Kidney capillary endothelial cell (primary cell): Measurements from ENCODE around the gene ATP2A3.
A peak's percentile ranks its signal among the peaks of the same experiment; 100 is the strongest.
"Not testable (repeated sequence)": the region's sequence is repeated elsewhere in the genome, so short reads cannot be mapped to it uniquely, and the experiment has no call there.

Experiments
- DNase-seq: peaks from one replicate; pipeline ENCODE4 v3.0.0-alpha.2; 2018; ENCODE audit warnings: low spot score

ATP2A3 gene

GRCh38 chr17:3954976-3955672 is 9.1 kb downstream of the ATP2A3 start:
- DNase-seq, result no peak

GRCh38 chr17:3954086-3954485 is 10.2 kb downstream of the ATP2A3 start:
- DNase-seq, result no peak

GRCh38 chr17:3953542-3953941 is 10.7 kb downstream of the ATP2A3 start:
- no peak for DNase-seq

GRCh38 chr17:3952186-3952585 is 12.1 kb downstream of the ATP2A3 start:
- no peak for DNase-seq

GRCh38 chr17:3951420-3951819 is 12.8 kb downstream of the ATP2A3 start:
- no peak for DNase-seq

- no peak for DNase-seq
These were observed 13.2 kb downstream of the ATP2A3 start for GRCh38 chr17:3951003-3951402.

GRCh38 chr17:3950584-3950983 is 13.7 kb downstream of the ATP2A3 start:
- no peak for DNase-seq

GRCh38 chr17:3949418-3949817 is 14.8 kb downstream of the ATP2A3 start:
- no peak for DNase-seq

- not testable (repeated sequence) for DNase-seq
These were observed 15.7 kb downstream of the ATP2A3 start for GRCh38 chr17:3948551-3948950.

- DNase-seq, result no peak
These were observed 16.9 kb downstream of the ATP2A3 start for GRCh38 chr17:3947318-3947810.

- no peak for DNase-seq
These were observed 17.5 kb downstream of the ATP2A3 start for GRCh38 chr17:3946711-3947235.

GRCh38 chr17:3944485-3945388 is 19.5 kb downstream of the ATP2A3 start:
- peak; percentile 63 for DNase-seq

GRCh38 chr17:3943240-3943891 is 20.9 kb downstream of the ATP2A3 start:
- no peak for DNase-seq

- DNase-seq, result no peak
These were observed 23.1 kb downstream of the ATP2A3 start for GRCh38 chr17:3940965-3941698.

GRCh38 chr17:3937359-3937758 is 26.9 kb downstream of the ATP2A3 start:
- DNase-seq, result no peak

GRCh38 chr17:3935825-3936355 is 28.3 kb downstream of the ATP2A3 start:
- no peak for DNase-seq

- peak; percentile 80 for DNase-seq
These were observed 29.1 kb downstream of the ATP2A3 start for GRCh38 chr17:3935140-3935542.

- DNase-seq, result no peak
These were observed 34.5 kb downstream of the ATP2A3 start for GRCh38 chr17:3929764-3930163.

GRCh38 chr17:3929181-3929580 is 35.1 kb downstream of the ATP2A3 start:
- no peak for DNase-seq

- no peak for DNase-seq
These were observed 35.8 kb downstream of the ATP2A3 start for GRCh38 chr17:3928406-3928805.

GRCh38 chr17:3927628-3928340 is 36.5 kb downstream of the ATP2A3 start:
- DNase-seq, result no peak
